CD4-positive, alpha-beta memory T cell (primary cell): ENCODE measurements around the gene CACNG1. TPM values are rescaled to one million over a fixed set of nuclear protein-coding genes. Genes with fewer than 3 reads are reported as not detected.

Source experiments
- CTCF ChIA-PET: fragments of 350-600 bp; sonication (Branson Sonifier 250); formaldehyde crosslinking; loops from one replicate; lab custom pipeline; 2021; ENCODE audit warnings: inconsistent platforms; ENCODE audit not compliant: partially characterized antibody; lab: Charles Lee
- POLR2A ChIA-PET: fragments of 350-600 bp; sonication (Branson Sonifier 250); formaldehyde crosslinking; loops from one replicate; lab custom pipeline; 2021; ENCODE audit not compliant: partially characterized antibody; lab: Charles Lee
- DNase-seq, 5 donors: peaks; one replicate each; pipeline versions ENCODE4 v3.0.0 to v3.0.0-alpha.2; 2020 to 2022; ENCODE audit warnings: mixed read lengths in 1 of 5
- H3K27ac ChIP-seq: one replicate; pipeline ENCODE4 v1.7.0; 2013; ENCODE audit warnings: low read depth, low read length
- H3K27me3 ChIP-seq: 2 replicates; pipeline ENCODE4 v1.7.0; 2013; ENCODE audit warnings: mild to moderate bottlenecking, low read length, moderate library complexity; ENCODE audit not compliant: insufficient read depth
- H3K36me3 ChIP-seq: 2 replicates; pipeline ENCODE4 v1.7.0; 2013; ENCODE audit warnings: mild to moderate bottlenecking, low read length, moderate library complexity; ENCODE audit not compliant: insufficient read depth
- H3K4me1 ChIP-seq: 2 replicates; pipeline ENCODE4 v1.7.0; 2013; ENCODE audit warnings: mild to moderate bottlenecking, low read length, moderate library complexity; ENCODE audit not compliant: insufficient read depth
- H3K4me3 ChIP-seq, 2 donors: one replicate each; pipeline ENCODE4 v1.7.0; 2013; ENCODE audit warnings: low read length in 2 of 2, mild to moderate bottlenecking in 1 of 2
- H3K9me3 ChIP-seq, 2 donors: one replicate each; pipeline ENCODE4 v1.7.0; 2013; ENCODE audit warnings: low read length in 2 of 2, control low read depth in 1 of 2; ENCODE audit not compliant: control insufficient read depth in 1 of 2
- H3K27ac Mint-ChIP-seq, 7 donors: one replicate each; pipeline ENCODE4 v1.8.0; 2020 to 2021; ENCODE audit warnings: mixed read lengths in 7 of 7, mild to moderate bottlenecking in 6 of 7, inconsistent platforms in 3 of 7, moderate library complexity in 3 of 7
- H3K27me3 Mint-ChIP-seq, 2 donors: one replicate each; pipeline ENCODE4 v1.8.0; 2020 to 2021; ENCODE audit warnings: mixed read lengths in 2 of 2
- H3K36me3 Mint-ChIP-seq, 2 donors: one replicate each; pipeline ENCODE4 v1.8.0; 2020 to 2021; ENCODE audit warnings: mixed read lengths in 2 of 2, inconsistent platforms in 1 of 2, mild to moderate bottlenecking in 1 of 2
- H3K4me1 Mint-ChIP-seq, 4 donors: one replicate each; pipeline ENCODE4 v1.8.0; 2020 to 2021; ENCODE audit warnings: mixed read lengths in 4 of 4, mild to moderate bottlenecking in 1 of 4
- H3K4me3 Mint-ChIP-seq, 8 donors: one replicate each; pipeline ENCODE4 v1.8.0; 2020 to 2021; ENCODE audit warnings: mixed read lengths in 8 of 8, mild to moderate bottlenecking in 7 of 8, moderate library complexity in 6 of 8, inconsistent platforms in 3 of 8
- H3K9me3 Mint-ChIP-seq, 8 donors: one replicate each; pipeline ENCODE4 v1.8.0; 2020 to 2021; ENCODE audit warnings: mixed read lengths in 8 of 8, mild to moderate bottlenecking in 5 of 8, inconsistent platforms in 3 of 8, moderate library complexity in 1 of 8
- intact Hi-C: fragments of 100-400 bp; cut with micrococcal nuclease; formaldehyde crosslinking; loops from one replicate; pipeline ENCODE4 v1.15.1; 2023
- polyA plus RNA-seq, 2 donors: library from polyadenylated mRNA; unstranded; fragments of 300-500 nt; fragmentation: Illumina TruSeq; gene quantifications; one replicate each; pipeline ENCODE4 v1.2.3, GENCODE V29; 2021
- total RNA-seq, 2 experiments: library from RNA; stranded (reverse); gene quantifications; one replicate each; pipeline ENCODE4 v1.2.3, GENCODE V29; 2021

CACNG1 gene
- total and polyA plus RNA-seq, 4 experiments from 2014 or later = not detected

GRCh38 chr17:67046398-67046797 is 2.0 kb downstream of the CACNG1 start:
- Mint-ChIP-seq H3K4me3 (no peak overlapping the region), H3K27me3 (no peaks in the 10 kb centered on the region), H3K27ac (no peak overlapping the region), H3K4me1 (no peaks in the 10 kb centered on the region), H3K9me3 (peaks cover 0 to 32% (median 26%) of the 10 kb centered on the region in 8 donors), H3K36me3 (peaks cover 4 to 6% of the 10 kb centered on the region in 2 donors)
- POLR2A ChIA-PET = no interaction called here
- intact Hi-C loops = no loop called here
- CTCF ChIA-PET = no interaction called here
- no peak overlapping the region for H3K4me3 ChIP-seq
- H3K27ac ChIP-seq = no peak overlapping the region
- H3K27me3 ChIP-seq = no peaks in the 10 kb centered on the region
- no peaks in the 10 kb centered on the region for H3K4me1 ChIP-seq
- H3K36me3 ChIP-seq = no peaks in the 10 kb centered on the region
- DNase-seq = no peak
- H3K9me3 ChIP-seq = peaks cover 0 to 17% of the 10 kb centered on the region in 2 donors

GRCh38 chr17:67047382-67047781 is 3.0 kb downstream of the CACNG1 start:
- Mint-ChIP-seq H3K27me3 (no peaks in the 10 kb centered on the region), H3K9me3 (peaks cover 0 to 32% (median 26%) of the 10 kb centered on the region in 8 donors), H3K27ac (no peak overlapping the region), H3K4me1 (no peaks in the 10 kb centered on the region), H3K36me3 (peaks cover 4 to 6% of the 10 kb centered on the region in 2 donors), H3K4me3 (no peak overlapping the region)
- Histone ChIP-seq H3K9me3 (peaks cover 0 to 17% of the 10 kb centered on the region in 2 donors), H3K27me3 (no peaks in the 10 kb centered on the region), H3K36me3 (no peaks in the 10 kb centered on the region), H3K4me1 (no peaks in the 10 kb centered on the region), H3K4me3 (no peak overlapping the region), H3K27ac (no peak overlapping the region)
- intact Hi-C loops = no loop called here
- no peak for DNase-seq
- ChIA-PET CTCF (interaction anchor here (1.6 kb wide), 1 partner anchor 35 kb away, joined by 3 read pairs; no protein-coding TSS in a partner anchor), POLR2A (no interaction called here)

DNA sequence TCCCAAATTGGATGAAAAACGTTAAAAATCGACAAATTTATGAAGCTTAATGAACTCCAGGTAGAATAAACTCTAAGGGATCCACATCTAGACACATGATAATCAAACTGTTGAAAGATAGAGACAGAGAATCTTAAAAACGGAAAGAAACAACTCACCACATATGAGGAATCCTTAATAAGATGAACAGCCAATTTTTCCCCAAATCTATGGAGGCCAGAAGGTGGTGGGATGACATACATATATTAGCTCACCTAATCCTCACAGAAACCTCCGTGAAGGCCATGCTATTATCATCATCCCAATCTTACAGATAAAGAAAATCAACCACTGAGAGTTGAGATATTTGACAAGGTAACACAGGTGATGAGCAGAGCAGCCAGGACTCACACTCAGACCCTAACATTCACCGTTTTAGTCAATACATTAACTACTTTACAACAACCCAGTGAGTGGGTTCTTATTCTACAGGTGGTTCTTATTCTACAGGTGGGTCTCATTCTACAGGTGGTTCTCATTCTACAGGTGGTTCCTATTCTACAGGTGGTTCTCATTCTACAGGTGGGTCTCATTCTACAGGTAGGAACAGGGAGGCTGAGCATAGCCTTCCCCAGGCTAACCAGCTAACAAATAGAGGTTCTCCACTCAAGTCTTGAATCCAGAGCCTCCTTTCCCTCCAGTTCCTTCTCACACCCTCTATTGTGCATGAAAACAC is 4.8 kb downstream of the CACNG1 start:
- no peak overlapping the region for H3K4me3 Mint-ChIP-seq
- peaks cover 0 to 17% of the 10 kb centered on the region in 2 donors for H3K9me3 ChIP-seq

GRCh38 chr17:67050066-67050465 is 5.7 kb downstream of the CACNG1 start:
- H3K36me3 Mint-ChIP-seq = peaks cover 4 to 6% of the 10 kb centered on the region in 2 donors
- peaks cover 0 to 32% (median 26%) of the 10 kb centered on the region in 8 donors for H3K9me3 Mint-ChIP-seq
- H3K27me3 ChIP-seq = no peaks in the 10 kb centered on the region
- POLR2A ChIA-PET = no interaction called here
- DNase-seq = no peak
- no peaks in the 10 kb centered on the region for H3K36me3 ChIP-seq
- H3K27ac ChIP-seq = no peak overlapping the region
- H3K27me3 Mint-ChIP-seq = no peaks in the 10 kb centered on the region
- no peaks in the 10 kb centered on the region for H3K4me1 ChIP-seq
- H3K4me3 ChIP-seq = no peak overlapping the region
- no peak overlapping the region for H3K4me3 Mint-ChIP-seq
- H3K27ac Mint-ChIP-seq = no peak overlapping the region
- H3K4me1 Mint-ChIP-seq = no peaks in the 10 kb centered on the region
- H3K9me3 ChIP-seq = peaks cover 0 to 17% of the 10 kb centered on the region in 2 donors
- intact Hi-C loops = no loop called here
- CTCF ChIA-PET = no interaction called here

More for the DNA sequence above, 4.8 kb downstream of the CACNG1 start:
- Histone ChIP-seq H3K27me3 (no peaks in the 10 kb centered on the region), H3K27ac (no peak overlapping the region), H3K4me3 (no peak overlapping the region), H3K36me3 (no peaks in the 10 kb centered on the region), H3K4me1 (no peaks in the 10 kb centered on the region)
- Mint-ChIP-seq H3K27me3 (no peaks in the 10 kb centered on the region), H3K9me3 (peaks cover 0 to 32% (median 26%) of the 10 kb centered on the region in 8 donors), H3K36me3 (peaks cover 4 to 6% of the 10 kb centered on the region in 2 donors), H3K27ac (no peak overlapping the region), H3K4me1 (no peaks in the 10 kb centered on the region)
- DNase-seq = no peak
- CTCF ChIA-PET = interaction anchor here (1.6 kb wide), 1 partner anchor 33 kb away, joined by 3 read pairs; no protein-coding TSS in a partner anchor
- intact Hi-C loops = no loop called here
- POLR2A ChIA-PET = no interaction called here

- CTCF ChIA-PET = no interaction called here
- DNase-seq = no peak
- POLR2A ChIA-PET = no interaction called here
- Histone ChIP-seq H3K27ac (no peak overlapping the region), H3K4me3 (no peak overlapping the region), H3K36me3 (no peaks in the 10 kb centered on the region), H3K4me1 (no peaks in the 10 kb centered on the region), H3K9me3 (peaks cover 0 to 17% of the 10 kb centered on the region in 2 donors), H3K27me3 (no peaks in the 10 kb centered on the region)
- intact Hi-C loops = no loop called here
- H3K27ac Mint-ChIP-seq = peak overlapping the region in 1 of 7 donors; percentile 29
- H3K9me3 Mint-ChIP-seq = peaks cover 0 to 32% (median 26%) of the 10 kb centered on the region in 8 donors
- no peaks in the 10 kb centered on the region for H3K27me3 Mint-ChIP-seq
- H3K4me1 Mint-ChIP-seq = no peaks in the 10 kb centered on the region
- peaks cover 4 to 6% of the 10 kb centered on the region in 2 donors for H3K36me3 Mint-ChIP-seq
- no peak overlapping the region for H3K4me3 Mint-ChIP-seq
Observed at GRCh38 chr17:67050471-67051154, 6.3 kb downstream of the CACNG1 start.

DNA sequence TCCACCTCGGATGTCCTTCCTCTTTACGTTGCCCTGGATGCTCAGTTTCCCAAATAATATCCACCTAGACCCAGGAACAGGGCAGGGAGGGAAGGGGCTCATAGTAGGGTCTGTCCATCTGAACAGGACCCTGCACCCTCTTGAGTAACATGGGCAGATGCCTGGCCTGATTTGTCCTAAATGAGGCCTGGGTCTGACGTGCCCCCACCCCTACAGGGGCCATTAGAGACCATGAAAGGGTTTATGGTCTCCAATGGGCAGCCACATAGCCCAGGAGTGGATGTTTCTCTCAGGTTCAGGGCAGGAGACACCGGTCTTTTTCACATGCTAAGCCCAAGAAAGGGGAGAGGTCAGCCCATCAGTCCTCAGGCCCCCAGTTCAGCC is 6.8 kb downstream of the CACNG1 start:
- peaks cover 0 to 17% of the 10 kb centered on the region in 2 donors for H3K9me3 ChIP-seq
- ChIA-PET CTCF (no interaction called here), POLR2A (no interaction called here)
- H3K27ac Mint-ChIP-seq = no peak overlapping the region
- intact Hi-C loops = no loop called here
- H3K36me3 ChIP-seq = no peaks in the 10 kb centered on the region
- H3K4me3 Mint-ChIP-seq = no peak overlapping the region
- peaks cover 4 to 6% of the 10 kb centered on the region in 2 donors for H3K36me3 Mint-ChIP-seq
- no peak for DNase-seq
- no peak overlapping the region for H3K4me3 ChIP-seq
- peaks cover 0 to 32% (median 26%) of the 10 kb centered on the region in 8 donors for H3K9me3 Mint-ChIP-seq
- H3K27ac ChIP-seq = no peak overlapping the region
- H3K27me3 ChIP-seq = no peaks in the 10 kb centered on the region
- H3K4me1 ChIP-seq = no peaks in the 10 kb centered on the region
- H3K4me1 Mint-ChIP-seq = no peaks in the 10 kb centered on the region
- no peaks in the 10 kb centered on the region for H3K27me3 Mint-ChIP-seq

- Mint-ChIP-seq H3K4me1 (no peaks in the 10 kb centered on the region), H3K27ac (no peak overlapping the region)
Observed at GRCh38 chr17:67051837-67052236, 7.5 kb downstream of the CACNG1 start.

More at GRCh38 chr17:67051837-67052236, 7.5 kb downstream of the CACNG1 start:
- Mint-ChIP-seq H3K9me3 (peaks cover 0 to 29% (median 25%) of the 10 kb centered on the region in 8 donors), H3K36me3 (peaks cover 4 to 6% of the 10 kb centered on the region in 2 donors), H3K27me3 (no peaks in the 10 kb centered on the region), H3K4me3 (no peak overlapping the region)
- H3K4me3 ChIP-seq = no peak overlapping the region
- H3K36me3 ChIP-seq = no peaks in the 10 kb centered on the region
- H3K27me3 ChIP-seq = no peaks in the 10 kb centered on the region
- H3K4me1 ChIP-seq = no peaks in the 10 kb centered on the region
- H3K27ac ChIP-seq = no peak overlapping the region
- ChIA-PET CTCF (no interaction called here), POLR2A (no interaction called here)
- intact Hi-C loops = no loop called here
- DNase-seq = no peak
- H3K9me3 ChIP-seq = peaks cover 0 to 17% of the 10 kb centered on the region in 2 donors
